ENCODE data around the gene CSTPP1. TPM values are rescaled to one million over a fixed set of nuclear protein-coding genes. Genes with fewer than 3 reads are reported as not detected.

CSTPP1 gene
- total and polyA plus RNA-seq, 2 of the 8 experiments (the other 6 are each of a cell fraction or from before 2014, with no cell fraction given), result 24.2 to 28.7 TPM

DNA sequence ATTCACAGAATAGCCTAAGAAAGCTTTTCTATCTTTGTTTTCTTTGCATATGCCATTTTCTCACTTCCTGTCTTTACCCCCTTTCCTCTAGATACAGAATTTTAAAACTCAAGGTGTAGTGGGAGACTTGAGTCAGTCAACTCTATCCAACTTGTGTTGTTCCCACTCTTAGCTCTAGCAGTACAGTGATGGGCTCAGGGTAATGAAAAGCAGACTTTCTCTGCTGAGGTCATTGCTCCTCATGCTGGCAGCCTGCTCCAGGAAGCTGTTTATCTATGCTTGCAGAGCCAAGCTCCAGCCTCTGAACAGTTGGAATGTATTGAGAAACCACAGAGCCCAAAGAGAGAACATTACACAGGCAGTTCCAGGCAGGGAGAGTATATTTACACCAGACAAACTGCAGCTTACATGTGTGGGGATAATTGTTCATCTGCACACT, 68.1 kb downstream of the CSTPP1 start:
- Histone ChIP-seq H3K9ac (replicated peaks in 1 of 4; ENCODE audit: extremely low read depth in 1 of 4, low read depth in 3 of 4, low read length in 3 of 4) (no peak overlapping the region), H3K36me3 (ENCODE audit: control insufficient read depth in 2 of 4, insufficient read depth in 4 of 4, low read length in 3 of 4) (no peaks in the 10 kb centered on the region), H2BK12ac (ENCODE audit: low read depth, low read length) (no peak overlapping the region), H2BK5ac (ENCODE audit: low read depth, low read length) (no peak overlapping the region), H3K4ac (replicated peaks; ENCODE audit: insufficient read length, low read depth, low read length) (no peak overlapping the region), H3K27ac (ENCODE audit: low read depth, low read length) (no peak overlapping the region), H2BK20ac (ENCODE audit: low read length) (no peak overlapping the region), H3K4me2 (ENCODE audit: insufficient read depth in 1 of 2, low read depth in 2 of 2, low read length in 2 of 2) (no peak overlapping the region), H2BK15ac (ENCODE audit: low read length) (no peak overlapping the region), H4K8ac (ENCODE audit: extremely low read depth, insufficient read depth, low read length) (no peak overlapping the region), H4K91ac (replicated peaks; ENCODE audit: insufficient read length, low read length) (no peak overlapping the region), H3K23me2 (ENCODE audit: low read depth, low read length) (no peaks in the 10 kb centered on the region), H3K79me2 (ENCODE audit: control insufficient read depth in 1 of 2, insufficient read depth in 2 of 2, low read length in 2 of 2) (no peaks in the 10 kb centered on the region), H2AK5ac (ENCODE audit: low read depth, low read length) (no peak overlapping the region), H4K5ac (ENCODE audit: insufficient read length, low read depth, low read length) (no peak overlapping the region), H3K79me1 (ENCODE audit: low read depth, low read length) (no peaks in the 10 kb centered on the region), H3K9me3 (ENCODE audit: insufficient read depth in 2 of 2, low read depth in 1 of 2, low read length in 1 of 2) (no peaks in the 10 kb centered on the region), H3K4me3 (ENCODE audit: extremely low read depth in 1 of 4, insufficient read depth in 2 of 4, low read depth in 3 of 4, low read length in 4 of 4) (no peak overlapping the region), H3K23ac (ENCODE audit: insufficient read length) (no peak overlapping the region), H3K18ac (ENCODE audit: extremely low read depth, low read length) (no peak overlapping the region; the same call in 1 of the 2 replicates), H3K4me1 (replicated peaks in 1 of 4; ENCODE audit: control insufficient read depth in 3 of 4, insufficient read depth in 4 of 4, low read length in 3 of 4) (no peaks in the 10 kb centered on the region; a peak in 2 of 7 replicates), H3K56ac (replicated peaks; ENCODE audit: insufficient read length, low read depth, low read length) (no peak overlapping the region), H2AFZ (ENCODE audit: low read length) (no peak overlapping the region), H3K27me3 (replicated peaks in 1 of 4; ENCODE audit: control insufficient read depth in 3 of 4, extremely low read depth in 1 of 4, insufficient read depth in 3 of 4, low read length in 3 of 4) (no peaks in the 10 kb centered on the region), H2BK120ac (replicated peaks; ENCODE audit: low read depth, low read length) (no peak overlapping the region), H3K14ac (ENCODE audit: insufficient read length) (no peak overlapping the region), H4K20me1 (replicated peaks in 1 of 2; ENCODE audit: control insufficient read depth in 1 of 2, insufficient read depth in 2 of 2, low read length in 2 of 2) (no peaks in the 10 kb centered on the region)
- FAIRE-seq (no peak), DNase-seq (ENCODE audit: low read depth in 1 of 2, low spot score in 2 of 2) (no peak)
- no peak for TF ChIP-seq JUND (IDR thresholded peaks at IDR 0.05; ENCODE audit: low read length)
- ChIA-PET CTCF (ENCODE audit: partially characterized antibody) (interaction anchor here (1.1 kb wide), 1 partner anchor 17 kb away, joined by 3 read pairs; no protein-coding TSS in a partner anchor), POLR2A (ENCODE audit: partially characterized antibody) (interaction anchor here (1.3 kb wide), 1 partner anchor 18 kb away, joined by 3 read pairs; no protein-coding TSS in a partner anchor)
